Middle frontal gyrus (tissue), 1 donor: ENCODE data around the gene CEMIP2.

ENCODE experiments used
- DNase-seq: peaks from one replicate; pipeline ENCODE4 v3.0.0-alpha.2; 2015; ENCODE audit warnings: low spot score; ENCODE audit errors: extremely low spot score

Gene CEMIP2

GRCh38 chr9:71770170-71770569 lies 1.9 kb upstream of the CEMIP2 start:
- no peak for DNase-seq

GRCh38 chr9:71769175-71770161 lies 1.2 kb upstream of the CEMIP2 start:
- no peak for DNase-seq

- no peak for DNase-seq
These were observed 464 bp downstream of the CEMIP2 start for GRCh38 chr9:71767776-71768321.

- no peak for DNase-seq
These were observed 1.0 kb downstream of the CEMIP2 start for GRCh38 chr9:71767163-71767775.

- DNase-seq, result no peak
These were observed 1.6 kb downstream of the CEMIP2 start for GRCh38 chr9:71766663-71767062.

GRCh38 chr9:71765693-71766092 lies 2.6 kb downstream of the CEMIP2 start:
- DNase-seq, result no peak

- no peak for DNase-seq
These were observed 3.4 kb downstream of the CEMIP2 start for GRCh38 chr9:71764891-71765290.

GRCh38 chr9:71764463-71764862 lies 3.9 kb downstream of the CEMIP2 start:
- DNase-seq, result no peak

- no peak for DNase-seq
These were observed 4.5 kb downstream of the CEMIP2 start for GRCh38 chr9:71763832-71764231.

GRCh38 chr9:71762900-71763653 lies 5.2 kb downstream of the CEMIP2 start:
- no peak for DNase-seq

GRCh38 chr9:71761938-71762353 lies 6.4 kb downstream of the CEMIP2 start:
- DNase-seq, result no peak

GRCh38 chr9:71760901-71761300 lies 7.4 kb downstream of the CEMIP2 start:
- no peak for DNase-seq

- DNase-seq, result no peak
These were observed 9.5 kb downstream of the CEMIP2 start for GRCh38 chr9:71758785-71759184.

- DNase-seq, result no peak
These were observed 10.0 kb downstream of the CEMIP2 start for GRCh38 chr9:71758277-71758676.

GRCh38 chr9:71756753-71757152 lies 11.6 kb downstream of the CEMIP2 start:
- no peak for DNase-seq

- no peak for DNase-seq
These were observed 12.4 kb downstream of the CEMIP2 start for GRCh38 chr9:71755869-71756268.

GRCh38 chr9:71755230-71755629 lies 13.1 kb downstream of the CEMIP2 start:
- DNase-seq, result no peak

GRCh38 chr9:71754151-71754550 lies 14.2 kb downstream of the CEMIP2 start:
- DNase-seq, result no peak

GRCh38 chr9:71752928-71753327 lies 15.4 kb downstream of the CEMIP2 start:
- no peak for DNase-seq

- DNase-seq, result no peak
These were observed 16.0 kb downstream of the CEMIP2 start for GRCh38 chr9:71752352-71752751.

GRCh38 chr9:71748280-71748743 lies 20.0 kb downstream of the CEMIP2 start:
- DNase-seq, result no peak
